Ishikawa (cell line): Measurements from ENCODE around the gene EFNA5.

Experiments used
- CEBPB ChIP-seq: IDR thresholded peaks from 2 replicates; pipeline ENCODE4 v1.6.1; 2012
- CREB1 ChIP-seq: IDR thresholded peaks from 2 replicates; pipeline ENCODE4 v1.6.1; 2012; ENCODE audit warnings: low read depth
- EGR1 ChIP-seq: IDR thresholded peaks from 2 replicates; pipeline ENCODE4 v1.6.1; 2012
- EP300 ChIP-seq: IDR thresholded peaks from 2 replicates; pipeline ENCODE4 v1.6.1; 2012; ENCODE audit warnings: borderline replicate concordance
- FOXM1 ChIP-seq: IDR thresholded peaks from 2 replicates; pipeline ENCODE4 v1.6.1; 2012; ENCODE audit warnings: low read depth, borderline replicate concordance
- MAX ChIP-seq: IDR thresholded peaks from 2 replicates; pipeline ENCODE4 v1.6.1; 2012
- NFIC ChIP-seq: IDR thresholded peaks from 2 replicates; pipeline ENCODE4 v1.6.1; 2012
- RAD21 ChIP-seq: IDR thresholded peaks from 2 replicates; pipeline ENCODE4 v1.6.1; 2012; ENCODE audit warnings: low read depth
- REST ChIP-seq: IDR thresholded peaks from 2 replicates; pipeline ENCODE4 v1.6.1; 2012; ENCODE audit warnings: low read depth, mild to moderate bottlenecking
- TAF1 ChIP-seq: IDR thresholded peaks from 2 replicates; pipeline ENCODE4 v1.6.1; 2012; ENCODE audit warnings: low read depth, mild to moderate bottlenecking
- TCF12 ChIP-seq: IDR thresholded peaks from 2 replicates; pipeline ENCODE4 v1.6.1; 2012; ENCODE audit warnings: low read depth
- TEAD4 ChIP-seq: IDR thresholded peaks from 2 replicates; pipeline ENCODE4 v1.6.1; 2012
- USF1 ChIP-seq: IDR thresholded peaks from 2 replicates; pipeline ENCODE4 v1.6.1; 2012
- YY1 ChIP-seq: IDR thresholded peaks from 2 replicates; pipeline ENCODE4 v1.6.1; 2012; ENCODE audit warnings: low read depth
- ZBTB7A ChIP-seq: IDR thresholded peaks from 2 replicates; pipeline ENCODE4 v1.6.1; 2012; ENCODE audit warnings: low read depth

The EFNA5 gene

GRCh38 chr5:107618242-107618641 is 52.5 kb downstream of the EFNA5 start:
- TF ChIP-seq YY1 (no peak), ZBTB7A (no peak), REST (no peak), CREB1 (no peak), EGR1 (no peak), USF1 (no peak), TEAD4 (no peak), EP300 (no peak), CEBPB (no peak), RAD21 (no peak), TAF1 (no peak), NFIC (no peak), FOXM1 (no peak)

GRCh38 chr5:107617052-107617451 is 53.7 kb downstream of the EFNA5 start:
- no peak for TF ChIP-seq RAD21
- TF ChIP-seq TEAD4, result no peak
- no peak for TF ChIP-seq NFIC
- no peak for TF ChIP-seq ZBTB7A
- TF ChIP-seq CEBPB, result no peak
- TF ChIP-seq EGR1, result no peak
- no peak for TF ChIP-seq USF1
- TF ChIP-seq EP300, result no peak
- TF ChIP-seq FOXM1, result no peak
- TF ChIP-seq CREB1, result no peak
- TF ChIP-seq TCF12, result no peak

GRCh38 chr5:107616213-107616612 is 54.5 kb downstream of the EFNA5 start:
- TF ChIP-seq RAD21, result no peak
- no peak for TF ChIP-seq ZBTB7A

GRCh38 chr5:107615299-107615817 is 55.4 kb downstream of the EFNA5 start:
- TF ChIP-seq CEBPB, result no peak
- TF ChIP-seq TEAD4, result no peak
- TF ChIP-seq EGR1, result no peak
- TF ChIP-seq YY1, result no peak
- no peak for TF ChIP-seq RAD21
- no peak for TF ChIP-seq TAF1
- TF ChIP-seq USF1, result no peak

- TF ChIP-seq MAX (no peak), TCF12 (no peak), EGR1 (no peak), USF1 (no peak), FOXM1 (no peak), RAD21 (no peak), EP300 (no peak), CEBPB (no peak), NFIC (no peak), YY1 (no peak), TEAD4 (no peak), CREB1 (no peak), ZBTB7A (no peak), TAF1 (no peak), REST (no peak)
Measured at GRCh38 chr5:107612541-107612940, 58.2 kb downstream of the EFNA5 start.

GRCh38 chr5:107610798-107611197 is 59.9 kb downstream of the EFNA5 start:
- no peak for TF ChIP-seq NFIC
- TF ChIP-seq EGR1, result no peak
- TF ChIP-seq TEAD4, result no peak
- TF ChIP-seq TAF1, result no peak
- TF ChIP-seq ZBTB7A, result no peak
- no peak for TF ChIP-seq TCF12
- no peak for TF ChIP-seq REST
- TF ChIP-seq USF1, result no peak
- no peak for TF ChIP-seq EP300
- TF ChIP-seq FOXM1, result no peak
- no peak for TF ChIP-seq MAX
- TF ChIP-seq RAD21, result no peak
- TF ChIP-seq CEBPB, result no peak
- TF ChIP-seq YY1, result no peak
- TF ChIP-seq CREB1, result no peak
